Neural progenitor cell (in vitro differentiated cells): ENCODE measurements around the gene CABP7. TPM values are rescaled to one million over a fixed set of nuclear protein-coding genes. Genes with fewer than 3 reads are reported as not detected.

Experiments used
- DNase-seq: peaks from one replicate; pipeline ENCODE4 v3.0.0-alpha.2; 2016; ENCODE audit warnings: low spot score
- H2AFZ ChIP-seq: fragments of 200-600 bp; sonication (generic); replicated peaks from 2 replicates; pipeline ENCODE4 v1.6.1; 2016; ENCODE audit warnings: antibody characterized with exemption
- H3F3A ChIP-seq: fragments of 200-600 bp; sonication (generic); 2 replicates; pipeline ENCODE4 v1.6.1; 2016; ENCODE audit warnings: antibody characterized with exemption, low read depth
- H3K27ac ChIP-seq: fragments of 200-600 bp; sonication (generic); 2 replicates; pipeline ENCODE4 v1.5.1; 2016; ENCODE audit warnings: mild to moderate bottlenecking
- H3K27me3 ChIP-seq: fragments of 200-600 bp; sonication (generic); 2 replicates; pipeline ENCODE4 v1.6.1; 2016; ENCODE audit warnings: mild to moderate bottlenecking, moderate library complexity
- H3K36me3 ChIP-seq: fragments of 200-600 bp; sonication (generic); 2 replicates; pipeline ENCODE4 v1.5.1; 2016
- H3K4me1 ChIP-seq: fragments of 200-600 bp; sonication (generic); 2 replicates; pipeline ENCODE4 v1.6.1; 2016; ENCODE audit warnings: mixed run types
- H3K4me2 ChIP-seq: fragments of 200-600 bp; sonication (generic); 2 replicates; pipeline ENCODE4 v1.6.1; 2016
- H3K4me3 ChIP-seq: fragments of 200-600 bp; sonication (generic); 2 replicates; pipeline ENCODE4 v1.5.1; 2016
- H3K79me2 ChIP-seq: fragments of 200-600 bp; sonication (generic); 2 replicates; pipeline ENCODE4 v1.6.1; 2016; ENCODE audit warnings: low read depth
- H3K9ac ChIP-seq: fragments of 200-600 bp; sonication (generic); 2 replicates; pipeline ENCODE4 v1.6.1; 2016
- H3K9me3 ChIP-seq: fragments of 200-600 bp; sonication (generic); 2 replicates; pipeline ENCODE4 v1.5.1; 2016; ENCODE audit warnings: low read depth
- H4K20me1 ChIP-seq: fragments of 200-600 bp; sonication (generic); 2 replicates; pipeline ENCODE4 v1.6.1; 2016; ENCODE audit warnings: low read depth
- H3K27ac Mint-ChIP-seq: 3 replicates; pipeline ENCODE4 v1.8.0; 2021; ENCODE audit warnings: mixed read lengths
- H3K27me3 Mint-ChIP-seq: 2 replicates; pipeline ENCODE4 v1.8.0; 2022; ENCODE audit warnings: low read depth, mild to moderate bottlenecking, inconsistent platforms, moderate library complexity, mixed read lengths; ENCODE audit not compliant: insufficient read depth
- H3K36me3 Mint-ChIP-seq: 3 replicates; pipeline ENCODE4 v1.8.0; 2021; ENCODE audit warnings: mixed read lengths
- H3K4me1 Mint-ChIP-seq: 3 replicates; pipeline ENCODE4 v1.8.0; 2021; ENCODE audit warnings: mixed read lengths
- H3K4me3 Mint-ChIP-seq: 3 replicates; pipeline ENCODE4 v1.8.0; 2021; ENCODE audit warnings: mild to moderate bottlenecking, moderate library complexity, mixed read lengths
- H3K9me3 Mint-ChIP-seq: 3 replicates; pipeline ENCODE4 v1.8.0; 2020; ENCODE audit warnings: mixed read lengths
- EZH2 ChIP-seq: fragments of 200-600 bp; sonication (generic); IDR thresholded peaks from 2 replicates; pipeline ENCODE4 v1.6.1; 2017; ENCODE audit warnings: antibody characterized with exemption, mild to moderate bottlenecking, moderate library complexity
- EZH2phosphoT487 ChIP-seq: fragments of 200-600 bp; sonication (generic); IDR thresholded peaks from 2 replicates; pipeline ENCODE4 v1.6.1; 2017; ENCODE audit warnings: antibody characterized with exemption
- total RNA-seq: library from RNA; depleted of rRNA; stranded (reverse); fragments of >200 nt; gene quantifications from 2 replicates; pipeline ENCODE4 v1.2.3, GENCODE V29; 2015; ENCODE audit warnings: low replicate concordance
- TF ChIP-seq, protein P1 (sequence below): fragments of 200-600 bp; sonication (generic); IDR thresholded peaks from 2 replicates; pipeline ENCODE4 v1.5.1; 2017; ENCODE audit warnings: antibody characterized with exemption, mild to moderate bottlenecking

Gene CABP7
- total RNA-seq, 1 donor from 2014 or later = not detected

- H3K9me3 ChIP-seq = no peaks in the 10 kb centered on the region
- peaks cover 31% of the 10 kb centered on the region for H4K20me1 ChIP-seq
- no peaks in the 10 kb centered on the region for H3K79me2 ChIP-seq
- peaks cover 14% of the 10 kb centered on the region for H3K36me3 Mint-ChIP-seq
- H3F3A ChIP-seq = peaks cover 37% of the 10 kb centered on the region
- H3K9me3 Mint-ChIP-seq = no peaks in the 10 kb centered on the region
- peak; percentile 58 for DNase-seq
- H3K27me3 Mint-ChIP-seq = peaks cover 9% of the 10 kb centered on the region
- H3K4me3 ChIP-seq = no peak overlapping the region
- no peak overlapping the region for H2AFZ ChIP-seq
- H3K4me1 Mint-ChIP-seq = peaks cover 57% of the 10 kb centered on the region
- H3K4me1 ChIP-seq = peaks cover 46% of the 10 kb centered on the region
- H3K27ac Mint-ChIP-seq = peak overlapping the region; percentile 28
- no peak overlapping the region for H3K4me3 Mint-ChIP-seq
- H3K9ac ChIP-seq = no peak overlapping the region
- H3K36me3 ChIP-seq = no peaks in the 10 kb centered on the region
- H3K4me2 ChIP-seq = peak overlapping the region; percentile 65
- TF ChIP-seq EZH2phosphoT487 (no peak), EZH2 (no peak)
- TF ChIP-seq, protein P1, sequence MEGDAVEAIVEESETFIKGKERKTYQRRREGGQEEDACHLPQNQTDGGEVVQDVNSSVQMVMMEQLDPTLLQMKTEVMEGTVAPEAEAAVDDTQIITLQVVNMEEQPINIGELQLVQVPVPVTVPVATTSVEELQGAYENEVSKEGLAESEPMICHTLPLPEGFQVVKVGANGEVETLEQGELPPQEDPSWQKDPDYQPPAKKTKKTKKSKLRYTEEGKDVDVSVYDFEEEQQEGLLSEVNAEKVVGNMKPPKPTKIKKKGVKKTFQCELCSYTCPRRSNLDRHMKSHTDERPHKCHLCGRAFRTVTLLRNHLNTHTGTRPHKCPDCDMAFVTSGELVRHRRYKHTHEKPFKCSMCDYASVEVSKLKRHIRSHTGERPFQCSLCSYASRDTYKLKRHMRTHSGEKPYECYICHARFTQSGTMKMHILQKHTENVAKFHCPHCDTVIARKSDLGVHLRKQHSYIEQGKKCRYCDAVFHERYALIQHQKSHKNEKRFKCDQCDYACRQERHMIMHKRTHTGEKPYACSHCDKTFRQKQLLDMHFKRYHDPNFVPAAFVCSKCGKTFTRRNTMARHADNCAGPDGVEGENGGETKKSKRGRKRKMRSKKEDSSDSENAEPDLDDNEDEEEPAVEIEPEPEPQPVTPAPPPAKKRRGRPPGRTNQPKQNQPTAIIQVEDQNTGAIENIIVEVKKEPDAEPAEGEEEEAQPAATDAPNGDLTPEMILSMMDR = no peak
- H3K27me3 ChIP-seq = no peaks in the 10 kb centered on the region
- no peak overlapping the region for H3K27ac ChIP-seq
Observed at GRCh38 chr22:29690476-29690875, 29.3 kb upstream of the CABP7 start.

DNA sequence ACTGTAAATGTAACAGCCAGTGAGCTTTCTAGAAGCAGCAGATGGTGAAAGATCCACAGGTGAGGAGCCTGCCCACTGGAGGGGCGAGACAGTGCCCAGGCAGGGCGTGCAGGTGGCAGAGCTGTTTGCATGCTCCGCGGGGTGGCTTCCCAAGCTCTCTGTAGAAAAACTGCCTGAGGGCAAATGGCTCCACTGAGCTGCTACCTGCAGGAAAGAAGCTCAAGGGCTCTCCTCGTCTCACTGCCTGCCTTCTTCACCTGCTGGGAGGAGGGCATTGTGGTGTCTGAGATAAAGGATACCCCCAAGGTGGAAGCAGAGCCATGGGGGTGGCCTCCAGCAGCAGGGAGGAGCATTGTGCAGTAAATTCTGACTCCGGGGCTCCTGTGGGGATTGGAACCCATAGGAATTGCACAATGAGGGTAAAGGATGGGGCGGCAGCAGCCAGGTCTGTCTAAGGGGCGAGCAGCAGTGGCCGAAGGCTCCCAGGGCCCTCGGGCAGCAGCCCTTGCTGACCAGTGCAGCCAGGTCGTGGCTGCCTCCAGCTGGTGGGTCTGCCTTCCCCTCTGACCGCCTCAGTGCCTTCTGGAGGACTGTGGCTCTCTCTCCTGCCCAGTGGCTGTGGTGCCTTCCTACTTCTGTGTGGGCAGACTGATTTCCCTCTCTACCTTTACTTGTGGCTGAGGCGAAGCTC is 28.0 kb upstream of the CABP7 start:
- peaks cover 12% of the 10 kb centered on the region for H3K36me3 Mint-ChIP-seq
- Histone ChIP-seq H3K4me2 (peak overlapping the region; percentile 19), H3K9ac (no peak overlapping the region), H2AFZ (no peak overlapping the region), H3K9me3 (no peaks in the 10 kb centered on the region), H3F3A (peaks cover 37% of the 10 kb centered on the region), H3K4me1 (peaks cover 41% of the 10 kb centered on the region), H4K20me1 (peaks cover 31% of the 10 kb centered on the region), H3K27ac (no peak overlapping the region), H3K27me3 (no peaks in the 10 kb centered on the region), H3K79me2 (no peaks in the 10 kb centered on the region), H3K4me3 (no peak overlapping the region), H3K36me3 (no peaks in the 10 kb centered on the region)
- H3K27ac Mint-ChIP-seq = peak overlapping the region; percentile 62
- peaks cover 9% of the 10 kb centered on the region for H3K27me3 Mint-ChIP-seq
- peaks cover 47% of the 10 kb centered on the region for H3K4me1 Mint-ChIP-seq
- TF ChIP-seq EZH2 (no peak), EZH2phosphoT487 (no peak)
- TF ChIP-seq, protein P1 = no peak
- H3K9me3 Mint-ChIP-seq = no peaks in the 10 kb centered on the region
- no peak overlapping the region for H3K4me3 Mint-ChIP-seq
- no peak for DNase-seq

- no peak overlapping the region for H2AFZ ChIP-seq
- H3K4me2 ChIP-seq = peak overlapping the region; percentile 19
- H3K27ac Mint-ChIP-seq = no peak overlapping the region
- peaks cover 10% of the 10 kb centered on the region for H3K36me3 Mint-ChIP-seq
- H3K27ac ChIP-seq = no peak overlapping the region
- H3K4me1 ChIP-seq = peaks cover 40% of the 10 kb centered on the region
- peaks cover 31% of the 10 kb centered on the region for H4K20me1 ChIP-seq
- H3K9ac ChIP-seq = no peak overlapping the region
- H3K4me1 Mint-ChIP-seq = peaks cover 42% of the 10 kb centered on the region
- H3K4me3 Mint-ChIP-seq = no peak overlapping the region
- no peaks in the 10 kb centered on the region for H3K27me3 ChIP-seq
- H3K9me3 Mint-ChIP-seq = no peaks in the 10 kb centered on the region
- H3K9me3 ChIP-seq = no peaks in the 10 kb centered on the region
- no peak overlapping the region for H3K4me3 ChIP-seq
- H3K79me2 ChIP-seq = no peaks in the 10 kb centered on the region
- peaks cover 9% of the 10 kb centered on the region for H3K27me3 Mint-ChIP-seq
- no peak for DNase-seq
- TF ChIP-seq, protein P1 = no peak
- TF ChIP-seq EZH2 (no peak), EZH2phosphoT487 (no peak)
- H3K36me3 ChIP-seq = no peaks in the 10 kb centered on the region
- peaks cover 37% of the 10 kb centered on the region for H3F3A ChIP-seq
Observed at GRCh38 chr22:29692327-29692640, 27.5 kb upstream of the CABP7 start.
